H1 (cell line): ENCODE data around the gene FABP7. TPM values are rescaled to one million over a fixed set of nuclear protein-coding genes. Genes with fewer than 3 reads are reported as not detected.

Experiments used
- CTCF ChIA-PET: fragments of 300-600 bp; sonication (Branson Sonifier 250); formaldehyde crosslinking; loops from one replicate; lab custom pipeline; 2021; ENCODE audit not compliant: partially characterized antibody; lab: Charles Lee
- POLR2A ChIA-PET: fragments of 300-600 bp; sonication (Branson Sonifier 250); formaldehyde crosslinking; loops from one replicate; lab custom pipeline; 2021; ENCODE audit warnings: inconsistent platforms; ENCODE audit not compliant: partially characterized antibody; lab: Charles Lee
- DNase-seq, 2 experiments: peaks; one replicate each; pipeline versions ENCODE4 v3.0.0 to v3.0.0-alpha.2; 2010 to 2022; ENCODE audit warnings: low spot score in 2 of 2, low read depth in 1 of 2, mixed read lengths in 1 of 2
- FAIRE-seq: peaks from 2 replicates; lab custom pipeline; 2011; peaks lifted over from hg19 to GRCh38; lab: Jason Lieb, UNC
- H2AFZ ChIP-seq: 2 replicates; pipeline ENCODE4 v1.8.1; 2012; ENCODE audit warnings: low read length, inconsistent platforms
- H2AK5ac ChIP-seq: 2 replicates; pipeline ENCODE4 v1.6.1; 2013; ENCODE audit warnings: low read depth, low read length
- H2BK120ac ChIP-seq: replicated peaks from 2 replicates; pipeline ENCODE3; 2013; ENCODE audit warnings: low read depth, low read length, inconsistent platforms
- H2BK12ac ChIP-seq: 2 replicates; pipeline ENCODE4 v1.6.1; 2013; ENCODE audit warnings: low read depth, low read length
- H2BK15ac ChIP-seq: 2 replicates; pipeline ENCODE4 v1.6.1; 2013; ENCODE audit warnings: low read length
- H2BK20ac ChIP-seq: 2 replicates; pipeline ENCODE4 v1.6.1; 2013; ENCODE audit warnings: low read length
- H2BK5ac ChIP-seq: 2 replicates; pipeline ENCODE4 v1.6.1; 2013; ENCODE audit warnings: low read depth, low read length
- H3K14ac ChIP-seq: 2 replicates; pipeline ENCODE4 v1.6.1; 2013; ENCODE audit warnings: inconsistent platforms; ENCODE audit not compliant: insufficient read length
- H3K18ac ChIP-seq: 2 replicates; pipeline ENCODE4 v1.6.1; 2013; ENCODE audit warnings: low read length; ENCODE audit errors: extremely low read depth
- H3K23ac ChIP-seq: 2 replicates; pipeline ENCODE4 v1.6.1; 2013; ENCODE audit warnings: inconsistent platforms; ENCODE audit not compliant: insufficient read length
- H3K23me2 ChIP-seq: 2 replicates; pipeline ENCODE4 v1.6.1; 2013; ENCODE audit warnings: low read depth, low read length
- H3K27ac ChIP-seq: 2 replicates; pipeline ENCODE4 v1.6.1; 2011; ENCODE audit warnings: low read depth, low read length, inconsistent platforms
- H3K27me3 ChIP-seq, 4 experiments: replicated peaks in 1 of 4; 1 replicate in 1 of 4; 2 replicates in 3 of 4; pipeline versions ENCODE4 v1.6.1 to v1.8.1; 2011 to 2013; ENCODE audit warnings: low read length in 3 of 4, mild to moderate bottlenecking in 3 of 4, inconsistent platforms in 2 of 4, mixed read lengths in 2 of 4, moderate library complexity in 1 of 4; ENCODE audit not compliant: control insufficient read depth in 3 of 4, insufficient read depth in 3 of 4; ENCODE audit errors: extremely low read depth in 1 of 4
- H3K36me3 ChIP-seq, 4 experiments: 2 replicates each; pipeline versions ENCODE4 v1.6.1 to v1.8.1; 2011 to 2013; ENCODE audit warnings: mild to moderate bottlenecking in 4 of 4, low read length in 3 of 4, moderate library complexity in 2 of 4, control low read depth in 1 of 4, inconsistent platforms in 1 of 4; ENCODE audit not compliant: insufficient read depth in 4 of 4, control insufficient read depth in 2 of 4
- H3K4ac ChIP-seq: replicated peaks from 2 replicates; pipeline ENCODE3; 2013; ENCODE audit warnings: low read length, low read depth, mixed read lengths, inconsistent platforms; ENCODE audit not compliant: insufficient read length
- H3K4me1 ChIP-seq, 4 experiments: replicated peaks in 1 of 4; 1 replicate in 1 of 4; 2 replicates in 3 of 4; pipeline versions ENCODE4 v1.6.1 to v1.8.1; 2011 to 2013; ENCODE audit warnings: low read length in 3 of 4, inconsistent platforms in 2 of 4, mixed read lengths in 1 of 4; ENCODE audit not compliant: insufficient read depth in 4 of 4, control insufficient read depth in 3 of 4
- H3K4me2 ChIP-seq, 2 experiments: 2 replicates each; pipeline versions ENCODE4 v1.6.1 to v1.8.1; 2011 to 2013; ENCODE audit warnings: low read depth in 2 of 2, low read length in 2 of 2, control low read depth in 1 of 2, inconsistent platforms in 1 of 2, mild to moderate bottlenecking in 1 of 2; ENCODE audit not compliant: insufficient read depth in 1 of 2
- H3K4me3 ChIP-seq, 4 experiments: fragments of 200-600, 300-600 bp in 1 of 4; sonication (generic), shearing (Covaris generic), sonication (Bioruptor Twin) in 1 of 4; 2 replicates each; pipeline versions ENCODE4 v1.5.1 to v1.8.1; 2011 to 2016; ENCODE audit warnings: low read length in 4 of 4, low read depth in 3 of 4, control low read depth in 2 of 4, inconsistent platforms in 2 of 4, mild to moderate bottlenecking in 2 of 4, mixed read lengths in 1 of 4, moderate library complexity in 1 of 4; ENCODE audit not compliant: insufficient read depth in 2 of 4; ENCODE audit errors: extremely low read depth in 1 of 4
- H3K56ac ChIP-seq: replicated peaks from 2 replicates; pipeline ENCODE3; 2013; ENCODE audit warnings: low read depth, mild to moderate bottlenecking, mixed read lengths, low read length, inconsistent platforms; ENCODE audit not compliant: insufficient read length
- H3K79me1 ChIP-seq: 2 replicates; pipeline ENCODE4 v1.6.1; 2013; ENCODE audit warnings: low read depth, low read length, control low read depth
- H3K79me2 ChIP-seq, 2 experiments: 2 replicates each; pipeline versions ENCODE4 v1.6.1 to v1.8.1; 2012 to 2013; ENCODE audit warnings: low read length in 2 of 2, mild to moderate bottlenecking in 2 of 2, inconsistent platforms in 1 of 2; ENCODE audit not compliant: insufficient read depth in 2 of 2, control insufficient read depth in 1 of 2
- H3K9ac ChIP-seq, 4 experiments: replicated peaks in 1 of 4; 1 replicate in 1 of 4; 2 replicates in 3 of 4; pipeline versions ENCODE4 v1.6.1 to v1.8.1; 2011 to 2013; ENCODE audit warnings: low read depth in 3 of 4, low read length in 3 of 4, control low read depth in 2 of 4, mild to moderate bottlenecking in 2 of 4, moderate library complexity in 2 of 4, inconsistent platforms in 1 of 4; ENCODE audit errors: extremely low read depth in 1 of 4
- H3K9me3 ChIP-seq, 2 experiments: 2 replicates each; pipeline versions ENCODE4 v1.6.1 to v1.8.1; 2012 to 2013; ENCODE audit warnings: mild to moderate bottlenecking in 2 of 2, moderate library complexity in 2 of 2, control low read depth in 1 of 2, inconsistent platforms in 1 of 2, low read depth in 1 of 2, low read length in 1 of 2, mixed read lengths in 1 of 2; ENCODE audit not compliant: insufficient read depth in 2 of 2
- H4K20me1 ChIP-seq, 2 experiments: replicated peaks in 1 of 2; 2 replicates each; pipeline versions ENCODE3 to v1.8.1; 2011 to 2013; ENCODE audit warnings: inconsistent platforms in 2 of 2, low read length in 2 of 2, mild to moderate bottlenecking in 1 of 2; ENCODE audit not compliant: insufficient read depth in 2 of 2, control insufficient read depth in 1 of 2
- H4K5ac ChIP-seq: 2 replicates; pipeline ENCODE4 v1.6.1; 2013; ENCODE audit warnings: low read length, low read depth, mixed read lengths, inconsistent platforms; ENCODE audit not compliant: insufficient read length
- H4K8ac ChIP-seq: 2 replicates; pipeline ENCODE4 v1.8.0; 2013; ENCODE audit warnings: mild to moderate bottlenecking, moderate library complexity, low read length, inconsistent platforms; ENCODE audit not compliant: insufficient read depth; ENCODE audit errors: extremely low read depth
- H4K91ac ChIP-seq: replicated peaks from 2 replicates; pipeline ENCODE3; 2013; ENCODE audit warnings: low read length, mixed read lengths, inconsistent platforms; ENCODE audit not compliant: insufficient read length
- E2F6 ChIP-seq: IDR thresholded peaks from 2 replicates; pipeline ENCODE4 v1.6.1; 2012; ENCODE audit warnings: inconsistent platforms
- JUN ChIP-seq: IDR thresholded peaks from 2 replicates; pipeline ENCODE4 v1.6.1; 2011; ENCODE audit warnings: low read depth, mild to moderate bottlenecking, improper control_type of control experiment, low read length
- JUND ChIP-seq: IDR thresholded peaks from 2 replicates; pipeline ENCODE4 v1.6.1; 2011; ENCODE audit warnings: mild to moderate bottlenecking, improper control_type of control experiment, low read length
- POLR2AphosphoS5 ChIP-seq: IDR thresholded peaks from 2 replicates; pipeline ENCODE4 v1.6.1; 2011; ENCODE audit warnings: low read depth, low read length
- RNF2 ChIP-seq: fragments of 200-900, 300-1000 bp; sonication (generic); IDR thresholded peaks from 2 replicates; pipeline ENCODE4 v1.7.1; 2016; ENCODE audit warnings: borderline replicate concordance, low read depth, mild to moderate bottlenecking, antibody characterized with exemption, low read length; ENCODE audit not compliant: poor library complexity, severe bottlenecking; ENCODE audit errors: missing control alignments
- RXRA ChIP-seq: IDR thresholded peaks from 2 replicates; pipeline ENCODE4 v1.6.1; 2011; ENCODE audit warnings: low read depth, mild to moderate bottlenecking, low read length, moderate library complexity; ENCODE audit not compliant: insufficient read depth
- SAP30 ChIP-seq: fragments of 300-600 bp; sonication (generic); IDR thresholded peaks from 2 replicates; pipeline ENCODE4 v1.7.1; 2012; ENCODE audit warnings: low read length, moderate library complexity, mild to moderate bottlenecking, inconsistent platforms; ENCODE audit not compliant: insufficient read depth, insufficient replicate concordance
- SRF ChIP-seq: IDR thresholded peaks from 2 replicates; pipeline ENCODE4 v1.6.1; 2011; ENCODE audit warnings: mild to moderate bottlenecking, low read depth, low read length, moderate library complexity
- SUZ12 ChIP-seq: fragments of 200-600 bp; sonication (generic); IDR thresholded peaks from 2 replicates; pipeline ENCODE4 v1.6.1; 2012; ENCODE audit warnings: mild to moderate bottlenecking, inconsistent platforms, low read length, moderate library complexity, mixed read lengths
- TAF7 ChIP-seq: optimal IDR thresholded peaks from 2 replicates; pipeline ENCODE3; 2011; ENCODE audit warnings: low read depth, mild to moderate bottlenecking, inconsistent platforms, low read length, moderate library complexity, borderline replicate concordance
- TCF12 ChIP-seq: IDR thresholded peaks from 2 replicates; pipeline ENCODE4 v1.6.1; 2011; ENCODE audit warnings: low read depth, mild to moderate bottlenecking, low read length
- ZNF274 ChIP-seq: IDR thresholded peaks from 2 replicates; pipeline ENCODE4 v1.7.0; 2012; ENCODE audit warnings: low read length, borderline replicate concordance; ENCODE audit errors: extremely low read depth
- WGBS, 2 experiments: shearing (Covaris generic) in 1 of 2; methylation state at CpG; one replicate each; pipeline versions ENCODE4 v1.1.6 to v1.1.7; 2013 to 2015; ENCODE audit warnings: low lambda C conversion rate in 2 of 2, mixed read lengths in 2 of 2, inconsistent platforms in 1 of 2, low coverage in 1 of 2, missing lambda C conversion rate in 1 of 2; ENCODE audit not compliant: insufficient replicate concordance in 2 of 2, insufficient coverage in 1 of 2, insufficient read length in 1 of 2; ENCODE audit errors: extremely low coverage in 1 of 2, missing lambda C conversion rate in 1 of 2; 5-methylcytosine and 5-hydroxymethylcytosine counted together
- polyA plus RNA-seq, 7 experiments: library from polyadenylated mRNA; depleted of rRNA in 3 of 7; stranded (reverse) in 5 of 7; unstranded in 2 of 7; fragments of >200 nt in 5 of 7; fragments of 200-250 nt in 2 of 7; gene quantifications; 1 replicate in 5 of 7; 2 replicates in 1 of 7; 4 replicates in 1 of 7; pipeline versions ENCODE4 v1.2.1 to v1.2.3, GENCODE V29; 2011 to 2013; ENCODE audit warnings: missing spikeins in 2 of 7, mixed read lengths in 2 of 7
- total RNA-seq: library from RNA; stranded (reverse); fragmentation: NEBNext Ultra II Directional; extraction: Animal tissue kit (Norgen Biotek cat#: 25700); gene quantifications from 2 replicates; pipeline ENCODE4 v1.2.1, GENCODE V29; 2021

The FABP7 gene
- total and polyA plus RNA-seq, 2 of the 8 experiments (the other 6 are each of a cell fraction or from before 2014, with no cell fraction given): 10.6 to 13.1 TPM

GRCh38 chr6:122787721-122788120, 8.2 kb downstream of the FABP7 start:
- FAIRE-seq: no peak
- H2BK120ac ChIP-seq: no peak overlapping the region
- H3K27ac ChIP-seq: no peak overlapping the region
- H3K4me2 ChIP-seq: peak overlapping the region; percentile 96 to 99; a peak in 3 of 4 replicates
- POLR2A ChIA-PET: interaction anchor here (0.8 to 1.0 kb wide), 2 partner anchors 8 to 13 kb away, joined by 4 read pairs; partner anchors contain the start of gene FABP7
- H3K4me1 ChIP-seq: peaks cover 3 to 24% (median 13%) of the 10 kb centered on the region in 4 experiments; a peak in 6 of 7 replicates
- H3K56ac ChIP-seq: no peak overlapping the region
- H2BK15ac ChIP-seq: no peak overlapping the region
- no peak overlapping the region for H4K5ac ChIP-seq
- no peaks in the 10 kb centered on the region for H3K36me3 ChIP-seq
- no peak overlapping the region for H4K91ac ChIP-seq
- no peaks in the 10 kb centered on the region for H4K20me1 ChIP-seq
- H2BK20ac ChIP-seq: no peak overlapping the region
- CTCF ChIA-PET: interaction anchor here (0.7 to 12.0 kb wide), 2 partner anchors 18 to 51 kb away, joined by 3 to 62 read pairs; no protein-coding TSS in a partner anchor
- WGBS, 2 experiments: 85% methylated on average over 4 of the region's 4 CpGs; no CpG with 5 or more reads in 1 of the 2 experiments
- H3K23me2 ChIP-seq: peaks cover 12% of the 10 kb centered on the region; the same call in 1 of the 2 replicates
- DNase-seq: no peak
- no peaks in the 10 kb centered on the region for H3K9me3 ChIP-seq
- H3K79me1 ChIP-seq: no peaks in the 10 kb centered on the region
- H2AK5ac ChIP-seq: no peak overlapping the region
- H3K27me3 ChIP-seq: no peaks in the 10 kb centered on the region; a peak in 2 of 7 replicates
- H3K23ac ChIP-seq: no peak overlapping the region
- no peak overlapping the region for H3K18ac ChIP-seq
- no peak overlapping the region for H3K9ac ChIP-seq
- H4K8ac ChIP-seq: no peak overlapping the region
- H3K4me3 ChIP-seq: no peak overlapping the region; a peak in 1 of 8 replicates
- no peak overlapping the region for H2AFZ ChIP-seq
- H3K4ac ChIP-seq: no peak overlapping the region
- no peaks in the 10 kb centered on the region for H3K79me2 ChIP-seq
- no peak overlapping the region for H2BK12ac ChIP-seq
- H3K14ac ChIP-seq: no peak overlapping the region
- H2BK5ac ChIP-seq: no peak overlapping the region
- TF ChIP-seq JUND (no peak), RNF2 (no peak), SUZ12 (no peak), POLR2AphosphoS5 (no peak), RXRA (no peak), SAP30 (no peak), SRF (no peak), TCF12 (no peak), TAF7 (no peak), JUN (no peak), E2F6 (no peak), ZNF274 (no peak)
